K562 (cell line): Measurements from ENCODE around the gene SUSD3. TPM values are rescaled to one million over a fixed set of nuclear protein-coding genes. Genes with fewer than 3 reads are reported as not detected.

Experiments used
- ATF4 ChIP-seq: fragments of 450-650 bp; formaldehyde crosslinking; IDR thresholded peaks from 2 replicates; pipeline ENCODE4 v1.4.0; 2022; ENCODE audit warnings: mild to moderate bottlenecking, moderate library complexity
- CREBBP ChIP-seq: IDR thresholded peaks from one replicate; pipeline ENCODE4 v1.6.1; 2012; ENCODE audit warnings: low read depth, mild to moderate bottlenecking, control low read depth, inconsistent platforms, low read length
- ETV1 ChIP-seq: fragments of 450-650 bp; conservative IDR thresholded peaks from 2 replicates; pipeline ENCODE4 v1.6.1; 2016; ENCODE audit warnings: missing genetic modification characterization, control low read depth, low read depth, missing compliant biosample characterization
- GTF3C2 ChIP-seq: IDR thresholded peaks from 3 replicates; pipeline ENCODE4 v1.6.1; 2011; ENCODE audit warnings: borderline replicate concordance, mild to moderate bottlenecking, moderate library complexity; ENCODE audit not compliant: insufficient read length; ENCODE audit errors: extremely low read depth
- MXI1 ChIP-seq: IDR thresholded peaks from 2 replicates; pipeline ENCODE4 v1.6.1; 2011; ENCODE audit warnings: low read depth, mild to moderate bottlenecking, improper control_type of control experiment, low read length
- NELFE ChIP-seq: IDR thresholded peaks from 2 replicates; pipeline ENCODE4 v1.6.1; 2011; ENCODE audit warnings: mild to moderate bottlenecking; ENCODE audit not compliant: insufficient read depth, insufficient read length
- PHF21A ChIP-seq: fragments of 450-650 bp; IDR thresholded peaks from 2 replicates; pipeline ENCODE4 v1.6.1; 2017; ENCODE audit warnings: low read depth, borderline replicate concordance
- TAF9B ChIP-seq: fragments of 450-650 bp; IDR thresholded peaks from 2 replicates; pipeline ENCODE4 v1.6.1; 2018; ENCODE audit warnings: mild to moderate bottlenecking; ENCODE audit not compliant: partially characterized antibody
- THRAP3 ChIP-seq: fragments of 450-650 bp; IDR thresholded peaks from 2 replicates; pipeline ENCODE4 v1.6.1; 2016; ENCODE audit warnings: mild to moderate bottlenecking, inconsistent platforms, borderline replicate concordance
- ZBTB1 ChIP-seq: sonication (generic); formaldehyde crosslinking; IDR thresholded peaks from 2 replicates; pipeline ENCODE4 v1.8.1; 2023; ENCODE audit warnings: missing genetic modification reagents, low read depth, mild to moderate bottlenecking, borderline replicate concordance
- ZFP30 ChIP-seq: fragments of 250-450 bp; sonication (Bioruptor Pico); IDR thresholded peaks from 2 replicates; pipeline ENCODE4 v1.8.0; 2022; ENCODE audit warnings: moderate library complexity, mild to moderate bottlenecking, inconsistent platforms, borderline replicate concordance
- ZNF239 ChIP-seq: fragments of 250-450 bp; sonication (Bioruptor Pico); IDR thresholded peaks from 2 replicates; pipeline ENCODE4 v1.4.0; 2020; ENCODE audit warnings: mild to moderate bottlenecking
- ZNF263 ChIP-seq: sonication (generic); formaldehyde crosslinking; IDR thresholded peaks from 2 replicates; pipeline ENCODE4 v1.8.0; 2022; ENCODE audit warnings: mild to moderate bottlenecking, missing genetic modification reagents, borderline replicate concordance
- ZNF740 ChIP-seq, 3 experiments: fragments of 200-800 bp in 1 of 3; sonication (Bioruptor generic) in 1 of 3; sonication (generic) in 1 of 3; formaldehyde crosslinking in 1 of 3; IDR thresholded peaks; 2 replicates each; pipeline versions ENCODE4 v1.6.1 to v1.8.0; 2016 to 2022; ENCODE audit warnings: mild to moderate bottlenecking in 2 of 3, missing compliant biosample characterization in 2 of 3, missing genetic modification characterization in 2 of 3, missing genetic modification reagents in 1 of 3
- ZSCAN29 ChIP-seq: fragments of 450-650 bp; IDR thresholded peaks from 2 replicates; pipeline ENCODE4 v1.6.1; 2017
- polyA plus RNA-seq, 8 experiments: library from polyadenylated mRNA; depleted of rRNA in 4 of 8; stranded (reverse) in 5 of 8; unstranded in 3 of 8; fragments of >200 nt; fragmentation: Nextera tagmentation in 2 of 8; fragmentation: Illumina TruSeq in 1 of 8; extraction: Ambion mirVana in 2 of 8; extraction: Trizol in 1 of 8; gene quantifications; 2 replicates each; pipeline versions ENCODE4 v1.2.1 to v1.2.3, GENCODE V29; 2011 to 2014; ENCODE audit warnings: inconsistent platforms in 1 of 8, missing spikeins in 1 of 8
- total RNA-seq, 7 experiments: library from RNA; depleted of rRNA in 6 of 7; stranded (reverse); fragments of >200 nt in 6 of 7; fragmentation: Illumina TruSeq in 2 of 7; extraction: Trizol in 2 of 7; gene quantifications; 2 replicates each; pipeline versions ENCODE4 v1.2.1 to v1.2.3, GENCODE V29; 2011 to 2021; ENCODE audit warnings: low replicate concordance in 1 of 7

SUSD3 gene
- total and polyA plus RNA-seq, 9 of the 15 experiments (the other 6 are each of a cell fraction or from before 2014, with no cell fraction given): 1.3 to 21.7 (median 11.4) TPM

- TF ChIP-seq ZFP30 (CRISPR knock-in tag) (no peak), PHF21A (no peak), ZSCAN29 (no peak), ZNF740 (CRISPR knock-in tag; IDR thresholded peaks at IDR 0.05) (no peak), ZNF740 (tag; IDR thresholded peaks at IDR 0.05) (no peak), MXI1 (no peak), ZBTB1 (no peak), THRAP3 (no peak), NELFE (no peak), TAF9B (no peak), ZNF263 (CRISPR knock-in tag) (no peak), ATF4 (CRISPR knock-in tag) (no peak), GTF3C2 (no peak), ETV1 (no peak), CREBBP (no peak), ZNF239 (CRISPR knock-in tag) (no peak)
These were observed 70.3 kb downstream of the SUSD3 start (continued) for GRCh38 chr9:93128715-93129224.
